HG03045 (cell line): ENCODE data around the gene CRNKL1.

Source experiments
- ATAC-seq: cut with Tn5 transposase; IDR thresholded peaks from one replicate; pipeline ENCODE4 v1.9.1; 2021; ENCODE audit warnings: mild to moderate bottlenecking, moderate library complexity; ENCODE audit not compliant: unreplicated experiment

CRNKL1 gene

DNA sequence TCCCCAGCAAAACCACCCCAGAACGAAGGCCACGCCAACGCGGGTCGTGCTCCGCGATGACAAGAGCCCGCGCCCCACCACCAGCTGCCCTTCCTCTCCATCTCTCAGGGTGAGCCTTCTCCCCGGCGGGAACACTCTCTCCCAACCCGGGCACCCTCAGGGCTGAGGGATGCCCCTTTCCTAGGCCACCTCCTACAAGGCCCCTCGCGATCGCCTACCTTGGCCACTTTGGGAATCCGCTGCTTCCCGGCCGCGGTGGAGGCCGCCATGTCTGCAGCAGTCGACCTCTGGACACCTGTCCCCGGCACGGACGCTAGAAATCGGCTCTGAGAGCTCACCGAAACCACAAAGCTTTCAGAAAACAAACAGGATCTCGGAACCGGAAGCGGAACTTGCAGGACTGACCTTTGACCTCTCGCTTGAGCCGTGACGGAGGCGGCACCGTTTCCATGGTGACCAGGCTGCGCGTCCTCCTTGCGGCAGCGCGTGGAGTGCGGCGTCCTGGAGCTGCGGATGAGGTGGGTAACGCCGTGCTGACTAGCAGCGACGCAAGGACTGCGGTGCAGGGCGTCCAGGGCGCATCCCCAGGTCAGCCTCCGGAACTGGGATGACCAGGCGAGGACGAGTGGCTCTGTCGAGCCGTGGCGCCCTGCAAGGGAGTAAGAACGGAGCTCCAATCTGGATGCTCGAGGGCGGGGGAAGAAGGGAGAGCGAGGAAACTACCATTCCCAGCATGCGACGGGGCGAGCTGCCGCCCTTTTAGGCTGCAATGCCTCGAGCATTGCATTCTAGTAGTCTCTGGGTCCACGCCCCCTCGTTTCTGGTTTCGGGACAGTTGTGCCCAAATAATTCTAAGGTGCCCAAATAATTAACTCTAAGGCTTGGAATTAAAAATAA, at the start of gene CRNKL1, which contains the start of gene CFAP61:
Gene CRNKL1, minus strand, starts transcription at position 393 of the 897 bp plus-strand sequence. Its CDS starts 124 bp downstream, at position 269.
Gene CFAP61, plus strand, starts transcription at position 459 of the 897 bp plus-strand sequence. CDS start 4,122 bp downstream, outside the sequence.
- ATAC-seq, result peak; percentile 94

DNA sequence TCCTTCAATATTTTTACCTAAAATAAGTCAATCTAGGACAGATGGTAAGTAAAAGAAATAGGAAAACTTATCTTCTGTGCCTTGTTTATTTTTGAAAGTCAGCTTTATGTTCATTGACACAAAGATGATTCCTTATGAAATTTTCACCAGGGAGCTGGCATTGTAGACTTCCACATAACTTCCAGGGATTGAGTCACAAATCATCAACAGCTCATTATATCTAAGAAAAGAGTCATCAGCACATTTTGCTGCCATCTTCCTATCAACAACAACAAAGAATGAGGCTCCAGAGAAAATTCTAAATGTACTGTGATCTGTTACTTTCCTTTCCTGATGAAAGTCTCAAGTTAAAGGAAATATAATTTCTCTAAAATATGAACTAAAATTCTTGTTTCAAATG, 48.6 kb upstream of the CRNKL1 start:
- no peak for ATAC-seq

DNA sequence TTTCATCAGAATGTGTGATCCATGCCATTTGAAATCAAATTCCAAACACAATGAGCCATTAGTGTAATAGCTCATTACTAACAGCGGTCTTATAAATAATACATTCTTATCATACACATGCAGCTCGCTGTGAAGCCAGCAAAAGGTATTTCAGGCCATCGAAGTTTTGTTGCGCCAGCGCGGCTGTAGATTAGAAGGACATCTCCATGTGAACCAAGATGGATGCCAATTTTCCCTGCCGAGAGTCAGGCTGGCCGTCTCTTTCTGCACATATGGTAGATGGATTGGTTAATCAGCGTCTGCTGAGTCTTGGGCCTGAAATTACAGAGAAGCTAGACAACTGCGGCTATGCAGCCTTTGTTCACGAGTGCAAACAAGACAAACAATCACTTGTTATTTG, 44.2 kb upstream of the CRNKL1 start:
- ATAC-seq, result no peak

DNA sequence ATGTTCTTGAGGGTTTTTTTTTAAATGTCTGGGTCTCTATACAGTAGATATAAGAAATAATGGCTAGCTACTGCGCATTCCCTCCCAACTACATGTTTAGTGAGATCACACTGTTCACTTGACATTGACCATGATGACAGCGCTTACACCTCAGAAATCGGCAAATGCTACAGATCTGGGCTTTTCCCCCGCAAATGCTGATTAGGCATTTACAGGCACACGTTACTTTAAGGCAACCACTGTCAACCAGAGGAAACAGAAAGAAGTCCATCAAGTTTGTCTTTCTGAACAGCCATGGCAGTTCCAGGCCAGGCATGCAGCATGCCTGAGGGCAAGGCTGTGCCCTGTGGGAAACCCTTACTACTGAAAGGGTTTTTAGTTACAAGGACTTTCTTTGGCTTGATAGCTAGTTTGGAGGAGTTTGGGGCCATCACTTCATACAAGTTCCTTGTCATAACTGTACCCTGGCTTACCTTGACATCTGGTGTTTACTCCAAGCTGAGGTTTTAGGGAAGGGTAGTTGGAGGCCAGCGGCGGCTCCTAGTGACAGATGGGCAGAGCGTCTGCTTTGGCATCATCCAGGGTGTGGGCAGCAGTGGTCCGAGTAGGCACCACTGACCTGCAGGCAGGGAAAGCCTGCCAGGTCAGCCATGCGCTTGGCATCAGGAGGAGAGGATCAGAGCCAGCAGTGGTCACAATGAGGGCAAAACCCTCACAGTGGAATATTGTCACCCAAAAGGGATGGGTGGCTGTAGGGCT, 43.0 kb upstream of the CRNKL1 start:
- ATAC-seq, result no peak

DNA sequence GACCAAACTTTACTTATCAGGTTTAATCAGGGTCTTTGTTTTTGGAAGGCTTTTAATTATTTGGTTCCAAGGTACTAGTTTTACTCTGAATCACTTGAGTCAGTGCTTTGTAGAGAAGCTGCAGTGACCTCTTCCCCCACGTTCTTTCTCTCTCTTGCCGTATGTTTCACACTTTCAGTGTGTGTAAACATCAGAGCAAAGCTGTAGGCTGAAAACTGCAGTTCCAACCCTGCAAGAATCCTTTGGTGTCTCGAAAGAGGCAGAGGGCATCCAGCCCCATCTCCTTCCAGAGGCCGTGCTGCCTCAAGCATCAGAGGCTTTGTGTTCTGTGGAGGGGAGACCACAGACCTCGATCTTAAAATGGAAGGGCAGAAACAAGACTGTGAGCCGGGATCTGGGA, 42.1 kb upstream of the CRNKL1 start:
- ATAC-seq, result no peak

DNA sequence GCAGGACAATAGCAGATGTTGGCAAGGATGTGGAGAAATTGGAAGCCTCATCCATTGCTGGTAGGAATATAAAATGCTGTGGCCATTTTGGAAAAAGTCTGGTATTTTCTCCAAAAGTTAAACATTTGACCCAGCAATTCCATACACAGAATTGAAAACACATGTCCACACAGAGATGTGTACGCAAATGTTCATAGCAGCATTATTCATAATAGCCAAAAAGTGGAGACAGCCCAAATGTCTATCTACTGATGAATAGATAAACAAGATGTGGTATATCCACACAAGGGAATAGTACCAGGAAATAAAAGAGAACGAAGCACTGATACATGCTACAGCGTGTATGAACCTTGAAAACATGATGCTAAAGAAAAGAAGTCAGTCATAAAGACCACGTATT, 40.6 kb upstream of the CRNKL1 start:
- no peak for ATAC-seq

DNA sequence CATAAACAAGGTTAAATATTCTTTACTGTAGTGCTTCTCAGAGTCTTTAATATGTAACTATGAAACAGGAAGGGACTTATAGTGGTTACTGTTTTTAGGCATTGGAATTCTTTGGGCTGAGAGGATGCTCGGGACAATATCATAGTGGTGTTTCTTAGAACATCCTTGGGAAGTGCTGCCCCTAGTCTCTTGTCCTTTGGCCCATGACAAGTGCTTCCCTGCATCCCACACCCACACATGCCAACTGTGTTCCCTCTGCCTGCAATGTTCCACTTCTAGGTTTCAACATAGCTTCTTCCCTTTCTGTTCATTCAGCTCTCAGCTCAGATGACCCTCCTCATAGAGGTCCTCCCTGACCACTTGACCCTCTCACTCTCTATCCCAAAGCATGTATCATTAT, 37.7 kb upstream of the CRNKL1 start:
- no peak for ATAC-seq

DNA sequence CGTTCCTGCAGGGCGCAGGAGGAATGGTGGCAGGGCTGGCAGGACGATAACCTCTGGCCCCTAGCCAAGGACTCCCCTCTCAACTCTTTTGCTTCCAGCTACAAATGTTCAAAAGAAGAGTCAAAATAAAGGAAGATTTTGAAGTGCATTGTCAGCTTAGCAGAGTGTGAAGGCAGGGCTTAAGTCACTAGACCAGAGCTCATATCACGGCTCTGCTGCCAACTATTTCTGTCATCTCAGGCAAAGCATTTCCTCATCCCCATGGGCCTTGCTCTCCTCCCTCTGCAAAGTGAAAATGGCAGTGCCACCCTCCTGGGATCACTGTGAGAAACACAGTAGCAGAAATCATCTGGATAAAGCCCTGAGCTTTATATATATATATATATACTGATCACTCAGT, 36.8 kb upstream of the CRNKL1 start:
- ATAC-seq, result no peak

DNA sequence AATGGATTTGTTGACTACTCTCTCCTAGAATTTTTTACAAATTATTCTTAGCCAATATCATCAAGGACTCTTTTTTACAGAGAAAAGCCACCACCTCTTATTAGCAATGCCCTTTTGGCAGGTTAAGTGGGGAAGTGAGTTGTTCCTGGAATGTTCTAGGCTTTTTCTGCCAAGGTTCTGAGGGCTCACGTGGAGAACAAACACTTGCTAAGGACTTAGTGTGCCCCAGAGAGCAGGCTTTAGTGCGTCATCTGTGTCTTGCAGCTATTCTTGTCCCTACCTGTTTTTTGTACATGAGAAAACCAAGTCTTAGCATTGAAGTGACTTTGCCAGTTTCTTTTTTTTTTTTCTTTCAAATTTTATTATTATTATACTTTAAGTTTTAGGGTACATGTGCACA, 33.5 kb upstream of the CRNKL1 start:
- no peak for ATAC-seq

DNA sequence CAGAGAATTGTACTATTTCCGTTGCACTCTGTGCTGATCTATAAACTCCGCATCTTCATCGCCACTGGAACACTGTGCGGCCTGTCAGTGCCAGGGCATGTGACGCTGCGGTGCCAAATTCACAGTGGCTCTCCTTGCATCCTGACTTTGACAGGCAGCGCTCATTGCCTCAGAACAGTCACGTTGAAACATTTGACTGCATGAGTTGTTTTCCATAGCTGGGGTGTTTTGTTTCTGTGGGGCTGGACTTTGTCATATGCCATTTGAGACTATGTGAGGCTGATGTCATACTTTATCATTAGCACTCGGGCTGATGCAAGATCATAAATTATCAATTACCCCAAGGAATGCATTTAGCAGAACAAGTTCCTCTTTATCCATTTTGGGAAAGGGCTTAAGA, 32.8 kb upstream of the CRNKL1 start:
- ATAC-seq, result no peak

DNA sequence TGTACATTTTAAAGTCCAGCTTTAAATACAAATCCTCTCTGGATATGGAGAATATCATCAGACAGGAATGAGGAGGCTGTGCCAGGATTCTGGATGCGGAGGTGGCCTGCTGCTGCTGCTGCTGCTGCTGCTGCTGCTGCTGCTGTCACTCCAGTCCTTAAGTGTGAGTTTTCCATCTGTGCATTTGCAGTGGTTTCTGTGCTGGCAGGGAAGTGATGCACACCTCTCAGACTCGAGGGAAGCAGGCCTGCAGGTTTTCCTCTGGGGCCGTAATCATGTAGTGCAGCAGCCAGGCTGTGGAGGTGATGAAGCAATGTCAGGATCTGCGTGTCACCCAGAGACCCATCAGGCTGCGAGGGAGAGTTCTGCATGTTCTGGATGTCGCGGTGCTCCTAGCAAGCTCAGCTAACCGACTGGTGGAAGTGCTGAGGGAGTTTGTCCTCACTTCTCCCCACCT, 32.1 kb upstream of the CRNKL1 start:
- ATAC-seq, result no peak

DNA sequence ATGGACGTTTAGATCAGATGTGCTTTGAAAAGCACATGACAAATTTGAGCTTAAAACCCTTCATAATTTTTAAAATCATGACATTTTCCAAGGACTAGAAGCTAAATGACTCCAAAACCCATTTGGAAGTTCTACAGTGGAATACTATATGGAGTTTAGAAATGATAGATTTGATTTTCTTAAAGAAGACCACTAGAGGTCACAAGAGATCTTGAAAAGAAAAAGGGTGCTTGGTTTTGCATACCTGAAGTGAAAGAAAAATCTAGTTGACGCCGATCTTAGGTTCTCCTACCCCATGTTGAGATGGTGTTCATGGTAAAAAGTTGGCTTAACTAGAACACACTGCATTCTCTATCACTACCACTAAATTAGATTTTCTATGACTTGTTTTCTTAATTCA, 31.5 kb upstream of the CRNKL1 start:
- ATAC-seq, result no peak

DNA sequence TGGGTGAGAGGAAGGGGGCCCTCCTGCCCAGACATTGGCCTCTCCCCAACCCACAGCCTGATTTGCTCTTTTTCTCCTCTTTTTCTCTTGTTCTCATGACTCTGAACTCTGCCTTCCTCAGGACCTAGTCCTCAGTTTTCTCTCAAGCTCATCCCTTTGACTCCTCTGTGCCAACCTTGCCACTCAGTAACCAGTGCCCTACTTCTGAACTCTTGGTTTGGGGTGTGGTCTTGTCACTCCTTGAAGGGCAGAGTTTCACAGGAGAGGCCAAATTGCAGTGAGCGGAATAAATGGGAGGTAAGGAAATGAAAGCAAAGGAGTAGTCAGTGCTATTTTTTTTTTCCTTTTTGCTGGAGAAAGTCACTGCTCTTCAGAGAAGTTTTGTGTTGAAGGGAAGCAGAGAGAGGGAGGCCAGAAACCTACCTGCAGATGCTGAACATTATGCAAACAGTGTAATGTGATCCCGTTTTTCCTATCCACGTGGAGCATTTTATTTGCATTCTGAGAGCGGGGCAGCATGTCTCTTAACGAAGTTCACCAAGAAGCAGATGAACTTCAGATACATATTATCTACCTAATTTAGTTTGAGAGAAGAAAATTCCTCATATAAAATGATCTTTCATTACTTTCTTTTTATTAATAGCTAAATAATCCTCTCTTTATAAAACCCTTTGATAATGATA, 27.0 kb upstream of the CRNKL1 start:
- ATAC-seq, result no peak

DNA sequence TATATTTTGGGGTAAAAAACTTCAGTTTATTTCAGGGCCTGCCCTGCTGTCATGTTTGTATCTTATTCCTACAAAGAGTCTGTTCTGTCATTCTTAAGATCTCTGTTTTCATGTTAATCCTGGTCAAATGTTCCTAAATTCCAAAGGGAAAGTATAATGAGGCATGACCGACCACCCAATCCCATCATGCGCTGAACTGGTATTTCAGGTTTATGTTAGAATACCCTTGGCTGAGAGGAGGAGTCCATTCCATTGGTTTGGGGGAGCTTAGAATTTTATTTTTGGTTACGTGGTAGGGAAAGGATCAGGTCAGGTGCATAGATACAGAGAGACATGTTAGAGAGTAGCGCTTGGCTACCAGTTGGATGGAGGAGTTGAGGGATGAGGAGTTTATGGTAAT, 25.8 kb upstream of the CRNKL1 start:
- no peak for ATAC-seq

DNA sequence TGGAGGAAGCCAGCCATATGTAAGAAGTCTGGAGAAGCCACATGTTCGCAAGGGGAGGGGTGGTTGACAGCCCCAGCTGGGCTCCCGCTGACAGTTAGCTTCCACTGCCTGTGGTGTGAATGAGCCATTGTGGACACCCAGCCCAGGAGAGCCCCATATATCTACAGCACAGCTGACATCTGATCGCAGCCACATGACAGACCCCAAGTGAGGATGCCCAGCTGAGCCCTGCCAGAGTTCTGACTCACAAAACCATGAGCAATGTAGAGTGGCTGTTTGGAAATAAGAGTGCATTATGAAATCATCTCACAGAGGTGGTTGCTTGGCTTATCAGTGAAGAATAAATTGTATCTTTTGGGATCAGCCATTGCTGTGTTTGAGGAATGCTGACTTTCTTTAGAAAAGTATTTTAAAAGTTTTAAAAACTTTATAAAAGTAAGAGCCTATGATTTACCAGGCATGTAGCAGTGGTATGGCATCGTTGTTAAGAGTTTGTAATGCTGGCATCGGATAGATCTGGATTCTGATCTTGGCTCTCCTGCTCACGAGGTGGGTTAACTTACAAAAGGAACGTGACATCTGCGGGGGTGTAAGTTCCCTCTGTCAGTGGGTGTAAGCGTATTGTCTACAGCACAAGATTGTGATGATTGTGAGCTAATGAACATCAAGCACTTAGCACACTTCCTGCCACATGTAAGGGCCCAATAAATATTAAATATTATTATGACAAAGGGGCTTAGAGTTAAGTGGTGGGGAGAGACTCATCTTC, 24.2 kb upstream of the CRNKL1 start:
- ATAC-seq, result no peak

DNA sequence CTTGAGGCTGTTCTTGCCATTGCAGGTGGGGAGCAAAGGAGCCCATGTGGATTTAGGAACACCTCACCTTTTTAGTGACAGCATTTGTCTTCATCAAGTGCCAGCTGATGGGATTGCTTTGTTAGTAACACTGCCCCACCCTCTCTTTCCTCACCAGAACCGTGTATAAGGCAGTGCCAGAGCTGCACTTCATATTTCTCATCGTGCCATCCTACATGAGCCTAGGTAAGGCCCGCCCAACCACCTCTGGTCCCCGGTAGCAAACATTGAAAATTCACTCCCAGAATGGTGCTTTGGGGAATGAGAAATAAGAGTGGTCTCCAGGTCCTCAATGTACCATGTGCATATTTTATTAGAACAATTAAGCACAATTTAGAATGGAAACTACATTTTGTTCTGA, 22.8 kb upstream of the CRNKL1 start:
- no peak for ATAC-seq

DNA sequence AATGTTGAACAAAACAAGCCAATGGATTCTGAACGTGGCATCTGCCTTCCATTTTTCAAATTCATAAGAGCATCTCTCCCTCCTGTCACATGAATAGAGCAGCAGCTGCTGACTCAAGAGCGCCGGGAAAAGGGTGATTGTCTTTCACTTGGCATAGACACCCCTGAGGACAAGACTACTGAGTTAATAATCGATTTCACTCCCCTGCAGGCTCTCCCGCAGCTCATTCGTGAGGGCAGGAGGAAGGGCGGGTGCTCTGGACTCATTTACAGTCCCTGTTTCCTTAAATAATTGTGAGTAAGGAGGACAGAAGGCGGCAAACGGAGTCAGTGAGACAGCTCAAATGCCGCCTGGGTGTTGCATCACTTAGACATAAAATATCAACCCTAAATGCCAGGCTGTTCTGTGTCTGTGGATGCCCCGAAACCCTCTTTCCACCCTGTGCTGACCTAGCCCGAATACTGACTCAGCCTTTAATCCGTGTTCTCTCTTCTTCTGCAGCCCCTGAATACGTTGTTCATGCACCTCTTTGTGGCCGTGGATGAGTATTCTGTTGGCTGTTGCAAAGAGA, 21.6 kb upstream of the CRNKL1 start:
- ATAC-seq, result no peak

DNA sequence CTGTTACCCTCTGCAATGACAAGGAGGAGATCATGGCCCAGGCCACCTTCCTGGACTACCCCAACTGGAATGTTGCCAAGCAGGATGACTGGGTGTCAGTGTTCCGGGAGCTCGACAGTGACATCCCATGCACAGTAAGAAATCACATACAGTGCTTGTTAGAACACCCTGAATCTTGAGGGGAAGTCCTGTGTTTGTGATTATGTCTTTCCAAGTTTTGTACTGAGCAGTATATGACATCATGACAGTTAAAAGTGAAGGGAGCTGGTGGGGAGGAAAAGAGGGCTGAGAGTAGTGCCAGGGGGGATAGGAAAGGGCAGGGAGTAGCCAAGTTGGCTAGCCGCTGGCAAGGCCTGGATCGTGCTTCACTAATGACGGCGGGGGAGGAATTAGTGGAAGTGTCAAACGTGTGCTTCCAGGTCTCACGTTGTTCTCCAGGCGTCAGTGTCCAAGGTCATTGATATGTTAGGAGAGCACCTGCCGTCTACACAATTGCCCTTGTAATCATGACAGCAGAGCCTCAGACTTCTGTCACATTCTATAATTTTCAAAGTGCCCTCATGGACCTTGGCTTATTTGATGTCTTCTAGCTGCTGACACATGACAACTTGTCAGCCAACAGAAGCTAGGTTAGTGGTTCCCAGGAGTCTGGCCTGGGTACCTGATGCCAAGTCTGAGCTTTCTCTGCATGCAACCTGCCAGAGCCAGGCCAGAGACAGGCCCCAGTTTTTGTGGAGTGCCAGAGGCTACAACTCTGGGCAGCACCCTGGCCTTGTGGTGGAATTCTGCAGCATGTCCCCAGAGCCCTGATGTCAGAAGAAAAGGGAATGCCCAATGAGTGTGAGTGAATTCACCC, 18.8 kb upstream of the CRNKL1 start:
- no peak for ATAC-seq

DNA sequence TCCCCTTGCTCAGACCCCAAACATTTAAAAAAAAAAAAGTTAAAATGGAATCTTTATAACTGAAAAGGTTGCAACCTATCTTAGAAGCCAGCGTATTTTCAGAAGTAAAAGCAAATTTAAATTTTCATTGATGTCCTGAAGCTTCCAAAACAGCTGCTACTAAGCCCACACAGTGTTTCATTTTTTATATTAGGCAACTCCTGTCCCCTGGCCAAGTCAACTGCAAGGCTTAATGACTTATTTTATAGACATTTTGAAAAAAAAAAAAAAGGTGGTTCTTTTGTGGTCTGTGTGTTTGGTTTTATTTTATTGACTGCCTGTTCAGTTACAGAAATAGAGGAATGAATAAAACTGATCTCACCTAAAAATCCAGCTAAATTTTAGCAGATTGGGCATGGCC, 13.1 kb upstream of the CRNKL1 start:
- no peak for ATAC-seq
